Ovary (tissue), 1 donor: ENCODE data around the gene ROBO3.

Experiments used
- EP300 ChIP-seq: sonication (generic); formaldehyde crosslinking; IDR thresholded peaks from one replicate; pipeline ENCODE4 v1.6.1; 2017; ENCODE audit warnings: antibody characterized with exemption
- POLR2A ChIP-seq: fragments of 450-650 bp; IDR thresholded peaks from one replicate; pipeline ENCODE4 v1.6.1; 2017; ENCODE audit warnings: antibody characterized with exemption, mild to moderate bottlenecking, moderate library complexity

GRCh38 chr11:124898263-124898680 lies 33.0 kb downstream of the ROBO3 start:
- no peak for TF ChIP-seq POLR2A
- TF ChIP-seq EP300 = no peak
